ENCODE results near the gene NUDT15. TPM values are rescaled to one million over a fixed set of nuclear protein-coding genes. Genes with fewer than 3 reads are reported as not detected.

Gene NUDT15
- total and polyA plus RNA-seq, 10 of the 15 experiments (the other 5 are each of a cell fraction or from before 2014, with no cell fraction given), result 11.4 to 26.7 (median 18.0) TPM

GRCh38 chr13:48043789-48044503, 6.4 kb downstream of the NUDT15 start:
- no peak overlapping the region for H2AFZ ChIP-seq (ENCODE audit: control insufficient read depth, low read depth, low read length)
- 0 out of 2 replicates have a peak overlapping the region, but pooled peaks have one; percentile 34 for H3K27ac ChIP-seq (ENCODE audit: control insufficient read depth, insufficient read depth)
- POLR2A ChIA-PET, result no interaction called here
- no peaks in the 10 kb centered on the region; the same call in 2 of the 3 replicates for H3K9me3 ChIP-seq (replicated peaks; ENCODE audit: control insufficient read depth, insufficient read depth, low read length)
- CTCF ChIA-PET, result interaction anchor here (0.6 to 1.4 kb wide), 2 partner anchors 34 to 313 kb away, joined by 3 to 4 read pairs; no protein-coding TSS in a partner anchor
- DNase-seq (ENCODE audit: low read depth, low spot score) (no peak), ATAC-seq (peak; percentile 73), FAIRE-seq (no peak)
- SMC1A ChIA-PET (ENCODE audit: uncharacterized antibody, unreplicated experiment), result interaction anchor here (0.6 to 1.1 kb wide), 4 partner anchors 22 to 724 kb away, joined by 3 to 4 read pairs (median 4); no protein-coding TSS in a partner anchor
- no peaks in the 10 kb centered on the region for H3K27me3 ChIP-seq (replicated peaks in 1 of 2; ENCODE audit: control insufficient read depth in 2 of 2, insufficient read depth in 2 of 2, low read length in 1 of 2)
- BruUV-seq (replicated peaks), result no TSS peak
- no peak overlapping the region for H3K4me3 ChIP-seq
- H4K20me1 ChIP-seq (ENCODE audit: control insufficient read depth, insufficient read depth), result no peaks in the 10 kb centered on the region
- intact Hi-C loops (cut with micrococcal nuclease; ENCODE audit: unreplicated experiment), result no loop called here
- peaks cover 1 to 5% of the 10 kb centered on the region in 2 experiments; a peak in 2 of 4 replicates for H3K36me3 ChIP-seq (ENCODE audit: control insufficient read depth in 2 of 2, insufficient read depth in 2 of 2, low read length in 1 of 2)
- in situ Hi-C loops (cut with MboI), result no loop called here
- no peak overlapping the region for H3K9ac ChIP-seq (ENCODE audit: control insufficient read depth, insufficient read depth, low read length)
- peaks cover 4% of the 10 kb centered on the region for H3K79me2 ChIP-seq (ENCODE audit: control insufficient read depth, insufficient read depth, low read length)
- TF ChIP-seq ZNF384 (IDR thresholded peaks at IDR 0.05; ENCODE audit: borderline replicate concordance, low read depth, low read length) (no peak), ZNF274 (IDR thresholded peaks at IDR 0.05; ENCODE audit: insufficient read depth, insufficient read length) (no peak), JUNB (IDR thresholded peaks at IDR 0.05) (peak; percentile 42), NR2F1 (conservative IDR thresholded peaks at IDR 0.05) (no peak)
- no peaks in the 10 kb centered on the region for H3K4me1 ChIP-seq (ENCODE audit: control insufficient read depth, insufficient read depth, low read length)
- RAD21 ChIA-PET (ENCODE audit: unreplicated experiment), result no interaction called here
- H3K4me2 ChIP-seq (ENCODE audit: control insufficient read depth, insufficient read depth), result 0 out of 2 replicates have a peak overlapping the region, but pooled peaks have one; percentile 15

- ChIA-PET SMC1A (ENCODE audit: uncharacterized antibody, unreplicated experiment) (no interaction called here), POLR2A (no interaction called here), RAD21 (ENCODE audit: unreplicated experiment) (no interaction called here), CTCF (interaction anchor here (1.8 kb wide), 1 partner anchor 12 kb away, joined by 6 read pairs; no protein-coding TSS in a partner anchor)
- Histone ChIP-seq H3K4me2 (ENCODE audit: control insufficient read depth, insufficient read depth) (no peak overlapping the region), H3K79me2 (ENCODE audit: control insufficient read depth, insufficient read depth, low read length) (no peaks in the 10 kb centered on the region), H3K27ac (ENCODE audit: control insufficient read depth, insufficient read depth) (no peak overlapping the region), H3K9ac (ENCODE audit: control insufficient read depth, insufficient read depth, low read length) (no peak overlapping the region), H4K20me1 (ENCODE audit: control insufficient read depth, insufficient read depth) (no peaks in the 10 kb centered on the region), H3K9me3 (replicated peaks; ENCODE audit: control insufficient read depth, insufficient read depth, low read length) (no peaks in the 10 kb centered on the region), H3K27me3 (replicated peaks in 1 of 2; ENCODE audit: control insufficient read depth in 2 of 2, insufficient read depth in 2 of 2, low read length in 1 of 2) (no peaks in the 10 kb centered on the region), H3K4me3 (no peak overlapping the region), H2AFZ (ENCODE audit: control insufficient read depth, low read depth, low read length) (no peak overlapping the region), H3K36me3 (ENCODE audit: control insufficient read depth in 2 of 2, insufficient read depth in 2 of 2, low read length in 1 of 2) (peaks cover 0 to 6% of the 10 kb centered on the region in 2 experiments; a peak in 2 of 4 replicates), H3K4me1 (ENCODE audit: control insufficient read depth, insufficient read depth, low read length) (no peaks in the 10 kb centered on the region)
- in situ Hi-C loops (cut with MboI) (no loop called here), intact Hi-C loops (cut with micrococcal nuclease; ENCODE audit: unreplicated experiment) (no loop called here)
- WGBS (ENCODE audit: insufficient coverage, insufficient replicate concordance, low lambda C conversion rate, missing lambda C conversion rate), result 95% methylated on average over 3 of the region's 3 CpGs
- DNase-seq (ENCODE audit: low read depth, low spot score), result no peak
- BruUV-seq (replicated peaks), result no TSS peak
- ATAC-seq, result no peak
- FAIRE-seq, result no peak
- TF ChIP-seq HSF1 (IDR thresholded peaks at IDR 0.05; ENCODE audit: low read depth, low read length) (no peak), EGR1 (IDR thresholded peaks at IDR 0.05; ENCODE audit: borderline replicate concordance in 1 of 2, low read depth in 2 of 2, low read length in 2 of 2) (no peak), NFXL1 (IDR thresholded peaks at IDR 0.05; ENCODE audit: borderline replicate concordance) (no peak), FOXM1 (IDR thresholded peaks at IDR 0.05; ENCODE audit: low read depth, low read length) (no peak), RFX5 (IDR thresholded peaks at IDR 0.05; ENCODE audit: low read depth, low read length) (no peak), SUPT20H (IDR thresholded peaks at IDR 0.05; ENCODE audit: borderline replicate concordance, control insufficient read depth, low read depth, low read length) (no peak), USF1 (IDR thresholded peaks at IDR 0.05; ENCODE audit: borderline replicate concordance, extremely low read length, insufficient read depth, low read depth, low read length) (no peak), NFIC (IDR thresholded peaks at IDR 0.05; ENCODE audit: low read depth, low read length) (no peak), IRF3 (IDR thresholded peaks at IDR 0.05) (no peak), TBL1XR1 (IDR thresholded peaks at IDR 0.05; ENCODE audit: low read depth, low read length) (no peak)
Observed at GRCh38 chr13:48050550-48050949, 13.0 kb downstream of the NUDT15 start.

All from GM12878 (cell line).